Lung (tissue), 12 donors: ENCODE measurements around the gene SCN4A. TPM values are rescaled to one million over a fixed set of nuclear protein-coding genes. Genes with fewer than 3 reads are reported as not detected.

Experiments used
- ATAC-seq: fragments of 200-7000 bp; cut with Tn5 transposase; one replicate; pipeline ENCODE4 v1.9.1; 2020; ENCODE audit warnings: moderate number of reproducible peaks; ENCODE audit not compliant: insufficient read depth, low FRiP score
- DNase-seq, 3 donors: peaks; one replicate each; pipeline ENCODE4 v3.0.0-alpha.2; 2013 to 2017
- H3K27ac ChIP-seq, 2 donors: one replicate each; pipeline ENCODE4 v1.5.1; 2013; ENCODE audit warnings: mild to moderate bottlenecking in 2 of 2, moderate library complexity in 2 of 2, control low read depth in 1 of 2, inconsistent platforms in 1 of 2, low read depth in 1 of 2, low read length in 1 of 2
- H3K27me3 ChIP-seq, 3 donors: one replicate each; pipeline ENCODE4 v1.5.1; 2013; ENCODE audit warnings: low read length in 2 of 3; ENCODE audit not compliant: control insufficient read depth in 3 of 3, insufficient read depth in 3 of 3
- H3K36me3 ChIP-seq, 4 donors: one replicate each; pipeline ENCODE4 v1.5.1; 2013; ENCODE audit warnings: low read length in 4 of 4, mild to moderate bottlenecking in 1 of 4, moderate library complexity in 1 of 4; ENCODE audit not compliant: control insufficient read depth in 4 of 4, insufficient read depth in 4 of 4
- H3K4me1 ChIP-seq, 5 donors: one replicate each; pipeline ENCODE4 v1.5.1; 2013; ENCODE audit warnings: low read length in 5 of 5, mild to moderate bottlenecking in 2 of 5, moderate library complexity in 1 of 5; ENCODE audit not compliant: control insufficient read depth in 5 of 5, insufficient read depth in 5 of 5
- H3K4me3 ChIP-seq: one replicate; pipeline ENCODE4 v1.5.1; 2013; ENCODE audit warnings: mild to moderate bottlenecking, control low read depth, moderate library complexity
- H3K9ac ChIP-seq, 2 donors: one replicate each; pipeline ENCODE4 v1.5.1; 2013; ENCODE audit warnings: low read length in 2 of 2, control low read depth in 1 of 2; ENCODE audit not compliant: insufficient read depth in 1 of 2
- H3K9me3 ChIP-seq, 4 donors: one replicate each; pipeline ENCODE4 v1.5.1; 2013; ENCODE audit warnings: low read length in 3 of 4, mild to moderate bottlenecking in 1 of 4, moderate library complexity in 1 of 4; ENCODE audit not compliant: control insufficient read depth in 4 of 4, insufficient read depth in 3 of 4
- WGBS, 2 donors: extraction: QIAGEN DNeasy Blood & Tissue Kit; methylation state at CpG; one replicate each; pipeline ENCODE4 v1.1.7; 2013; 5-methylcytosine and 5-hydroxymethylcytosine counted together
- polyA plus RNA-seq, 2 donors: library from polyadenylated mRNA; stranded (reverse); fragments of 200-250 nt; gene quantifications; one replicate each; pipeline ENCODE4 v1.2.1, GENCODE V29; 2013
- total RNA-seq, 2 donors: library from RNA; depleted of rRNA in 1 of 2; stranded (reverse); fragments of >200 nt in 1 of 2; gene quantifications; one replicate each; pipeline ENCODE4 v1.2.1, GENCODE V29; 2014 to 2021
- TF ChIP-seq, protein P1 (sequence below): IDR thresholded peaks from 2 replicates; pipeline ENCODE4 v1.5.1; 2012; ENCODE audit warnings: mild to moderate bottlenecking; ENCODE audit errors: control extremely low read depth, extremely low read depth
- donor health status: control.
- donor health status: control.
- donor health status: Bipolar disorder and iron deficiency.
- donor health status: healthy.
- donor health status: DM: yes; HTN: yes; CAD: no.

The SCN4A gene
- total and polyA plus RNA-seq, 4 donors = 0.11 to 0.49 (median 0.22) TPM

DNA sequence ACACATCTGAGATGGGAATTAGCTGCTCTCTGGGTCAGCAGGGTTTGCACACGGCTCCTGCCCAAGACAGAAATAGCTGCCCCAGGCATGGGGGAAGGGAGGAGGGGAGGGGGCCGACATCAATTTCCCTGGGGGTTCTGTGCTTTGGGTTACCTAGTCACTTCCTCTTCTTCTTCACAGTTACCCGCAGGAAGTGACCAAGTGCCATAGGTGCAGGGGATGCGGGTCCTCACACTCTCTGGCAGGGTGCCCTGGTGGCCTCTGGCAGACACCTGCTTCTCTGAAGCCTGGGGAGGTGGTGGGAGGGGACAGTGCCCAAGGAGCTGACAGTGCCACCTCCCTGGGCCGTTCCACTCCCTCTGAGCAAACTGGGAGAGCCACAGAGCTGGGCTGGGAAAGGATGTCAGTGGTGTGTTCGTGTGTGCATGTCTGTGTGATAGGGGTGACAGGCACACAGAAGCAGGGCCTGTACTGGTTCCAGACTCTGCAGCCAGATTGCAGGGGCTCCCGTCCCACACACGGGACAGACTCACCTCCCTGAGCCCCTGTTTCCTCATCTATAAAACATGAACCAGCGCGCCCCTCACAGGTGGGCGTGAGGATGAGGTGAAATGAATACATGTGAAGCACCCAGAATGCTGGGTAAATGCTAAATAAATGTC, 18.2 kb downstream of the SCN4A start:
- DNase-seq = no peak
- Histone ChIP-seq H3K9ac (no peak overlapping the region), H3K36me3 (no peaks in the 10 kb centered on the region), H3K4me3 (no peak overlapping the region), H3K27ac (no peak overlapping the region), H3K4me1 (peaks cover 0 to 2% (median 0%) of the 10 kb centered on the region in 5 donors), H3K27me3 (no peaks in the 10 kb centered on the region), H3K9me3 (no peaks in the 10 kb centered on the region)
- 44 to 51% methylated on average over 11 of the region's 11 CpGs for WGBS, 2 donors
- TF ChIP-seq, protein P1, sequence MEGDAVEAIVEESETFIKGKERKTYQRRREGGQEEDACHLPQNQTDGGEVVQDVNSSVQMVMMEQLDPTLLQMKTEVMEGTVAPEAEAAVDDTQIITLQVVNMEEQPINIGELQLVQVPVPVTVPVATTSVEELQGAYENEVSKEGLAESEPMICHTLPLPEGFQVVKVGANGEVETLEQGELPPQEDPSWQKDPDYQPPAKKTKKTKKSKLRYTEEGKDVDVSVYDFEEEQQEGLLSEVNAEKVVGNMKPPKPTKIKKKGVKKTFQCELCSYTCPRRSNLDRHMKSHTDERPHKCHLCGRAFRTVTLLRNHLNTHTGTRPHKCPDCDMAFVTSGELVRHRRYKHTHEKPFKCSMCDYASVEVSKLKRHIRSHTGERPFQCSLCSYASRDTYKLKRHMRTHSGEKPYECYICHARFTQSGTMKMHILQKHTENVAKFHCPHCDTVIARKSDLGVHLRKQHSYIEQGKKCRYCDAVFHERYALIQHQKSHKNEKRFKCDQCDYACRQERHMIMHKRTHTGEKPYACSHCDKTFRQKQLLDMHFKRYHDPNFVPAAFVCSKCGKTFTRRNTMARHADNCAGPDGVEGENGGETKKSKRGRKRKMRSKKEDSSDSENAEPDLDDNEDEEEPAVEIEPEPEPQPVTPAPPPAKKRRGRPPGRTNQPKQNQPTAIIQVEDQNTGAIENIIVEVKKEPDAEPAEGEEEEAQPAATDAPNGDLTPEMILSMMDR = no peak
- no peak for ATAC-seq

- Histone ChIP-seq H3K9ac (no peak overlapping the region), H3K4me3 (no peak overlapping the region), H3K9me3 (no peaks in the 10 kb centered on the region), H3K4me1 (peaks cover 0 to 6% (median 0%) of the 10 kb centered on the region in 5 donors), H3K36me3 (no peaks in the 10 kb centered on the region), H3K27ac (no peak overlapping the region), H3K27me3 (no peaks in the 10 kb centered on the region)
- WGBS, 2 donors = 90 to 93% methylated on average over 28 to 29 of the region's 29 CpGs
- ATAC-seq = no peak
- TF ChIP-seq, protein P1 = no peak
- DNase-seq = no peak
These were observed 21.5 kb downstream of the SCN4A start for GRCh38 chr17:63950940-63951907.

DNA sequence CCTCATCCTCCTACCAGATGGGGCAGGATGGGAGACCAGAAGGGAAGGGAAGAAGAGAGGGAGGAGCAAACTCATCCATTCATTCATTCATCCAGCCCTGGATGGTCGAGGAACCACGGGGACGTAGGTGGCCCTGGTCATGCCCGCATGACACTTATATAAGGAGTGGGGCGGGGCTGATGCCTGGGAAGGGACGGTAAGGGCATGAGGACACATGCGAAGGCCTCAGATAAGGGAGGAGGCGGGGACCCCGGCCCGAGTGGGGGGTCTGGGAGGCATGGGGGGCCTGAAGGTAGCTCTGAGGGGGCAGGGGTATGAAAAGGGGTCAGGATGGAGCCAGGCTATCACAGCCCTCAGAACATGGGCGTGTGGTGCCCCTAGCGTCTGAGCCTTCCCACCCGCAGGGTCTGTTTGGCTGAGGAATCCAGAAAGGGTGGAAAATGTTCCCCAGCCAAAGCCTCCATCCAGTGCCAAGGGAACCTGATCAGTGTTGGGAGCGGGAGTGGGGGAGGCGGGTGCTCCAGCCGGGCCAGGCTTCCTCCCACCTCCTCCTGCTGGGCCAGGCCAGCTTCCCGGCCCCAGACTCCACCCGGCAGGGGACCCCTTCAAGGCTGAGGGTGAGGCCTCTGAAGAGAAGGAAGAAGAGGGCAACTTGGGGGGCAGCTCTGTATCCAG, 23.0 kb downstream of the SCN4A start:
- H3K9me3 ChIP-seq = no peaks in the 10 kb centered on the region
- H3K4me1 ChIP-seq = peaks cover 0 to 6% (median 0%) of the 10 kb centered on the region in 5 donors
- no peak overlapping the region for H3K9ac ChIP-seq
- H3K27me3 ChIP-seq = no peaks in the 10 kb centered on the region
- WGBS, 2 donors = 77 to 85% methylated on average over 18 of the region's 18 CpGs
- no peak overlapping the region for H3K27ac ChIP-seq
- no peak overlapping the region for H3K4me3 ChIP-seq
- no peak for DNase-seq
- H3K36me3 ChIP-seq = no peaks in the 10 kb centered on the region
- TF ChIP-seq, protein P1 = no peak
- no peak for ATAC-seq
